GM12874 (cell line): ENCODE data around the gene CDKN1A.

Experiments
- TF ChIP-seq, protein P1 (sequence below): IDR thresholded peaks from 2 replicates; pipeline ENCODE4 v1.5.1; 2011; ENCODE audit warnings: low read depth, mild to moderate bottlenecking, control low read depth, low read length, moderate library complexity; ENCODE audit not compliant: insufficient read depth

Gene CDKN1A

DNA sequence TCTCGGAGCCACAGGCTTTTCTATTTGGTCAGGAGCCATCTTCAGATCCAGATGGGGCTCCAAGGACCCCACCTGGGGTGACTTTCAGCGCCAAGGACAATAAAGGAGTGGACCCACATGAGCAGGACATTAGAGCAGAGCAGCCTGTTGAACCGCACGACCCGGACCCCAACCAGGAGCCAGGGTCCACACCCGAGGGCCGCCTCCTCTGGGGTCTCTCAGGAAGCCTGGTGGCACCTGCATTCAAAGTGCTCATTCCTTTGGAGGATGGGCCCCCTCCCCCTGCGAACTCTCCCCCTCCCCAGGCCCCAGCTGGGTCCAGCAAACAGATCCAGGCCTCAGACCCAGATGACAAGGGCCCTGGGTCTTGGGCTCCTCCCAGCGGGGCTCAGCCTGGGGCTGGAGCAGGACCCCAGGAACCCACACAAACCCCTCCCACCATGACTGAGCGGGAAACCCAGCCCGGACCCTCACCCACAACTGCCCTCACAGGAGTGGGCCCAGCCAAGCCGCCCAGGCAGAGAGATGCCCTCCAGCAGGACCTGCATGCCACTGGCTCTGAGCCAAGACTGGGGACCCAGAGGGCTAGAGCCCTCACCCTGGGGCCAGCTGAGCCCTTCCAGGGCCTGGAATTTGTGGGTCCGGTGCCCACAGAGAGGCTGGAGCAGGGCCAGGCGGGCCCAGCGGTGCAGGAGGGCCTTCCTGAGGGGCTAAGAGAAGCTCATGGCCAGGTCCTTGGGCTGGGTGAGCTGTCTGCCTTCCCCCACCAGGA lies 43.0 kb downstream of the CDKN1A start:
- TF ChIP-seq, protein P1, sequence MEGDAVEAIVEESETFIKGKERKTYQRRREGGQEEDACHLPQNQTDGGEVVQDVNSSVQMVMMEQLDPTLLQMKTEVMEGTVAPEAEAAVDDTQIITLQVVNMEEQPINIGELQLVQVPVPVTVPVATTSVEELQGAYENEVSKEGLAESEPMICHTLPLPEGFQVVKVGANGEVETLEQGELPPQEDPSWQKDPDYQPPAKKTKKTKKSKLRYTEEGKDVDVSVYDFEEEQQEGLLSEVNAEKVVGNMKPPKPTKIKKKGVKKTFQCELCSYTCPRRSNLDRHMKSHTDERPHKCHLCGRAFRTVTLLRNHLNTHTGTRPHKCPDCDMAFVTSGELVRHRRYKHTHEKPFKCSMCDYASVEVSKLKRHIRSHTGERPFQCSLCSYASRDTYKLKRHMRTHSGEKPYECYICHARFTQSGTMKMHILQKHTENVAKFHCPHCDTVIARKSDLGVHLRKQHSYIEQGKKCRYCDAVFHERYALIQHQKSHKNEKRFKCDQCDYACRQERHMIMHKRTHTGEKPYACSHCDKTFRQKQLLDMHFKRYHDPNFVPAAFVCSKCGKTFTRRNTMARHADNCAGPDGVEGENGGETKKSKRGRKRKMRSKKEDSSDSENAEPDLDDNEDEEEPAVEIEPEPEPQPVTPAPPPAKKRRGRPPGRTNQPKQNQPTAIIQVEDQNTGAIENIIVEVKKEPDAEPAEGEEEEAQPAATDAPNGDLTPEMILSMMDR, result no peak

DNA sequence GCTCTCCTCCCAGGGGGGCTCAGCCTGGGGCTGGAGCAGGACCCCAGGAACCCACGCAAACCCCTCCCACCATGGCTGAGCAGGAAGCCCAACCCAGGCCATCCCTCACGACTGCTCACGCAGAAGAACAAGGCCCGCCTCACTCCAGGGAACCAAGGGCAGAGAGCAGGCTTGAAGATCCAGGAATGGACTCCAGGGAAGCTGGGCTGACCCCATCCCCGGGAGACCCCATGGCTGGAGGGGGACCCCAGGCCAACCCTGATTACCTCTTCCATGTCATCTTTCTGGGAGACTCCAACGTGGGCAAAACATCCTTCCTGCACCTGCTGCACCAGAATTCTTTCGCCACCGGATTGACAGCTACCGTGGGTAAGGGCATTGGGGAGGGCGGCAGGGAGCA lies 43.9 kb downstream of the CDKN1A start:
- TF ChIP-seq, protein P1, result no peak

DNA sequence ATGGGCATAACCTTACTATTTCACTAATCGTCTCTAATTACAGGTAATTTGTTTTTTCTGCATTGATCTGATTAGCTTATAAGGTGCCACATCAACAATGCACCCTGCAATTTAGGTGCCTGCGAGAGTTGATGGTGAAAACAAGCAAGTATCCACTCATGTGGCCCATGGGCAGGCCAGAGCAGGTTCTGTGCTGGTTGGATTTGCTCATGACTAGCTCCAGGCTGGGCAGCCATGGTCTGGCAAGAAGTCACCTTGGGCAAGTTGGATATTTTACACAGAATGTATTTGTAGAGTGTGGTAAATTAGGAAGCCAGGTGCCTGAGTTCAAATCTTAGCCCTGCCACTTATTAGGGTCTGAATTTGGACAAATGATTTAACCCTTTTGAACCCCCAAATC lies 44.4 kb downstream of the CDKN1A start:
- TF ChIP-seq, protein P1, result no peak

DNA sequence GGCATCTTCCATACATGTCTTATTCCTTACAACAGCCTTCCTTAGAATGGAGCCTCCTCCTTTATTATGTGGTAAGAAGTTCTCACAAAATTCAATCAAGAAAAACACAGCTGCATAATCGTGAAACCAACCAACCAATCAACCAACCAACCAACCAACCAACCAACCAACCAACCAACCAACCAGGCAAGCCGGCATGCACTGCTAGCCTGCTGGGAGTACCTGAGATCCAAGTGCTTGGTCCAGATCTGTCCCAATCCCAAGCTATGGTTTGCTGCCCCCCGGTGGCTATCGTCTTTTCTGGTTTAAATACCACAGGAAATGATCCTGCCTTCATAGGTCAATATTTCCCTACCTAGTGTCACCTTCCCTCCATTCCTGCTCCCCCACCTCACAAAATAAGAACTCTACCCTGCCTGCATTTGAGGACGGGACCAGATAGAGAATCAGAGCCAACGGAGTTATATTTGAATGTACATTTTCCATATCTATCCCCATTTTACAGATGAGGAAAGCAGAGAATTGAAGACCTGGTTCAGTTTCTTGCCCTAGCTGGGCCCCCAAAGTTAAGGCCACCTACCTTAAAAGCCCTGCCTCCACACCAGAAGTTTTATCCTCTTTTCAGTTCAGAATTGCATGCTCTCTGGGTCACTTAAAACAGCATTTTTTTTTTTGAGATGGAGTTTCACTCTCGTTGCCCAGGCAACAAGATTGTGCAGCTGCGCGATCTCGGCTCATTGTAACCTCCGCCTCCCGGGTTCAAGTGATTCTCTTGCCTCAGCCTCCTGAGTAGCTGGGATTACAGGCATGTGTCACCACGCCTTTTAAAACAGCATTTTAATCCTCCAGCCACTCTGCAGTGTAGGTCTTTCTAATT lies 46.2 kb downstream of the CDKN1A start:
- TF ChIP-seq, protein P1, result peak; percentile 42

DNA sequence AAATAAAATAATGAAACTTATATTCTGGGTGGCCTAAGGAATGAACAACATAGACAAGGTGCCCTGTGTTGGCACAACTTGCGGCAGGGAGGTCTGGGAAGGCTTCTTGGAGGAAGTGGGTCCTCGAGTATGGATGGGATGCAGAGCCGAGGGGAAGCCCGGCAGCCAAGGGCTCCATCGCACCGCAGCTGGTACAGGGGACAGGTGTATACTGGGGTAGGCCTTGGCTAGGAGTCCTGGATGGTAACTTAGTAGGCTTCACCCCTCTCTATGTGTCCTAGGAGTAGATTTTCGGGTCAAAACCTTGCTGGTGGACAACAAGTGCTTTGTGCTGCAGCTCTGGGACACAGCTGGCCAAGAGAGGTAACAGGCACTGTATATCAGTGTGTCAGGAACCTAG lies 47.1 kb downstream of the CDKN1A start:
- TF ChIP-seq, protein P1, result no peak

DNA sequence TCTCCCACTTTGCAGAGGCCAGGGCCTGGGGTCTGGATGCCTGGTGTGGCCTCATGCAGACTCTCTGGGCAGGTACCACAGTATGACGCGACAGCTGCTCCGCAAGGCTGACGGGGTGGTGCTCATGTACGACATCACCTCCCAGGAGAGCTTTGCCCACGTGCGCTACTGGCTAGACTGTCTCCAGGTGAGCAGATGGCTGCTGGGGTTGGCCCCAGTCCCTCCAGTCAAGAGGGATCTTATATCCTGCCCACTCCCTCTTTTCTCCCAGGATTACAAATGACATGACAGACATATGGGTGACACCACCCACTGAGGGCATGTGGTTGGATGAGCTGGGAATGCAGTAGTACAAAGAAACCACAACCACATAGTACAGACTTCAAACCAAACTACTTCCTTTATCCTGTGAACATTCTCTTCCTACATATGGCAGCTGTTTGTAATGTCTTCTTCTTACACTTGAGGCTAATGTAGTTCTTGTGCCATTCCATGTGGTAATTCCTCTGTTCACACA lies 49.0 kb downstream of the CDKN1A start:
- TF ChIP-seq, protein P1, result no peak
